Stromal cell of bone marrow (primary cell): ENCODE data around the gene MUC20.
"Not testable (repeated sequence)": the region's sequence is repeated elsewhere in the genome, so short reads cannot be mapped to it uniquely, and the experiment has no call there.

Source experiments
- DNase-seq: peaks from one replicate; pipeline ENCODE4 v3.0.0-alpha.2; 2012; ENCODE audit warnings: low read depth

The MUC20 gene

GRCh38 chr3:195731356-195731905 lies 10.7 kb downstream of the MUC20 start:
- DNase-seq, result no peak

- no peak for DNase-seq
These were observed 12.2 kb downstream of the MUC20 start for GRCh38 chr3:195732940-195733339.

- no peak for DNase-seq
These were observed 14.4 kb downstream of the MUC20 start for GRCh38 chr3:195735036-195735695.

GRCh38 chr3:195736866-195737490 lies 16.2 kb downstream of the MUC20 start:
- DNase-seq, result no peak

GRCh38 chr3:195737782-195738181 lies 17.0 kb downstream of the MUC20 start:
- DNase-seq, result not testable (repeated sequence)

GRCh38 chr3:195738274-195739044 lies 17.7 kb downstream of the MUC20 start:
- no peak for DNase-seq

- DNase-seq, result no peak
These were observed 18.9 kb downstream of the MUC20 start for GRCh38 chr3:195739561-195740111.

GRCh38 chr3:195744437-195744836 lies 23.7 kb downstream of the MUC20 start:
- no peak for DNase-seq

GRCh38 chr3:195746346-195746745 lies 25.6 kb downstream of the MUC20 start:
- no peak for DNase-seq

- no peak for DNase-seq
These were observed 26.0 kb downstream of the MUC20 start for GRCh38 chr3:195746751-195747150.

GRCh38 chr3:195748661-195749060 lies 27.9 kb downstream of the MUC20 start:
- DNase-seq, result no peak

GRCh38 chr3:195749101-195749500 lies 28.3 kb downstream of the MUC20 start:
- DNase-seq, result not testable (repeated sequence)

GRCh38 chr3:195750797-195751520 lies 30.2 kb downstream of the MUC20 start:
- no peak for DNase-seq

- DNase-seq, result no peak
These were observed 30.8 kb downstream of the MUC20 start for GRCh38 chr3:195751560-195751959.

- DNase-seq, result no peak
These were observed 31.3 kb downstream of the MUC20 start for GRCh38 chr3:195752066-195752465.

GRCh38 chr3:195752546-195753331 lies 32.0 kb downstream of the MUC20 start:
- no peak for DNase-seq

GRCh38 chr3:195753581-195753980 lies 32.8 kb downstream of the MUC20 start:
- no peak for DNase-seq

- DNase-seq, result no peak
These were observed 33.4 kb downstream of the MUC20 start for GRCh38 chr3:195754141-195754540.

- no peak for DNase-seq
These were observed 34.1 kb downstream of the MUC20 start for GRCh38 chr3:195754906-195755305.

GRCh38 chr3:195755391-195755790 lies 34.6 kb downstream of the MUC20 start:
- DNase-seq, result no peak
